Measurements from ENCODE around the gene RHBDF2.

DNA sequence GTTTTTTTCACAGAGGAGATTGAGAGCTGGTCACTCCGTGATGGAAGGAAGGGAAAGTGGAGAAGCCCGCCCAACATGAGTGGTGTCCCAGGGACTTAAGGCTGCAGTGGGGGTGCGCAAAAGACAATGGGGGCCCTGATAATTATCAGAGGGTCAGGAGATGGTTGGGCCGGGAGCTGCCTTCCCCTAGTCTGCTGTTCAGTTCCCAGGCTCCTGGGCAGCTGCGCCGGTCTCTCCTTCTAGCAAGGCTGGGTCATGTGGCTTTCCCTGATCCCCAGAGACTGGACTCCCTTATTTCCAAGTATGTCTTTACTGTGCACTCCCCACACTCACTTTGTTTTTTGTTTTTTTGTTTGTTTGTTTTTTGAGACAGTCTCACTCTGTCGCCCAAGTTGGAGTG lies 20.0 kb upstream of the RHBDF2 start:
- no peak for TF ChIP-seq CTCF (IDR thresholded peaks at IDR 0.05)
- no peak for TF ChIP-seq POLR2A (IDR thresholded peaks at IDR 0.05)

All from uterus (tissue), 2 donors.